HEK293 (cell line): ENCODE results near the gene RNF222.

Experiments used
- MZF1 ChIP-seq: fragments of 450-650 bp; formaldehyde crosslinking; IDR thresholded peaks from 2 replicates; pipeline ENCODE4 v1.5.1; 2017; ENCODE audit warnings: missing biosample characterization, missing genetic modification characterization, borderline replicate concordance
- TF ChIP-seq, protein P1 (sequence below): fragments of 450-650 bp; formaldehyde crosslinking; IDR thresholded peaks from 2 replicates; pipeline ENCODE4 v1.5.1; 2016; ENCODE audit warnings: missing biosample characterization, missing genetic modification characterization

DNA sequence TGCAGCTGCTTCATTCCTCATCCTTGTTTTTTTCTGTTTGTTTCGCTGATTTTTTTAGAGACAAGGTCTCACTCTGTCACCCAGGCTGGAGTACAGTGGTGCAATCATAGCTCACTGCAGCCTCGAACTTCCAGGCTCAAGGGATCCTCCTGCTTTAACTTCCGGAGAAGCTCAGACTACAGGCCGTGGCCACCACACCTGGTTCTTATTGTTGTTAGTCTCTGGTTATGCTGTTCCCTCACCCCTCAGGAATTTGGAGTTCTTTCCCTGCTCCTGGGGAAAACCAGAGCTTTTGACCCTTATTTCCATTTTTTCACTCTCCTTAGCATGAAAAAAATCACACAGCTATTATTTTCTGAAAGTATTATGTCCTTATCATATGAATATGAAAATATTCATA, 56.2 kb downstream of the RNF222 start:
- TF ChIP-seq, protein P1, sequence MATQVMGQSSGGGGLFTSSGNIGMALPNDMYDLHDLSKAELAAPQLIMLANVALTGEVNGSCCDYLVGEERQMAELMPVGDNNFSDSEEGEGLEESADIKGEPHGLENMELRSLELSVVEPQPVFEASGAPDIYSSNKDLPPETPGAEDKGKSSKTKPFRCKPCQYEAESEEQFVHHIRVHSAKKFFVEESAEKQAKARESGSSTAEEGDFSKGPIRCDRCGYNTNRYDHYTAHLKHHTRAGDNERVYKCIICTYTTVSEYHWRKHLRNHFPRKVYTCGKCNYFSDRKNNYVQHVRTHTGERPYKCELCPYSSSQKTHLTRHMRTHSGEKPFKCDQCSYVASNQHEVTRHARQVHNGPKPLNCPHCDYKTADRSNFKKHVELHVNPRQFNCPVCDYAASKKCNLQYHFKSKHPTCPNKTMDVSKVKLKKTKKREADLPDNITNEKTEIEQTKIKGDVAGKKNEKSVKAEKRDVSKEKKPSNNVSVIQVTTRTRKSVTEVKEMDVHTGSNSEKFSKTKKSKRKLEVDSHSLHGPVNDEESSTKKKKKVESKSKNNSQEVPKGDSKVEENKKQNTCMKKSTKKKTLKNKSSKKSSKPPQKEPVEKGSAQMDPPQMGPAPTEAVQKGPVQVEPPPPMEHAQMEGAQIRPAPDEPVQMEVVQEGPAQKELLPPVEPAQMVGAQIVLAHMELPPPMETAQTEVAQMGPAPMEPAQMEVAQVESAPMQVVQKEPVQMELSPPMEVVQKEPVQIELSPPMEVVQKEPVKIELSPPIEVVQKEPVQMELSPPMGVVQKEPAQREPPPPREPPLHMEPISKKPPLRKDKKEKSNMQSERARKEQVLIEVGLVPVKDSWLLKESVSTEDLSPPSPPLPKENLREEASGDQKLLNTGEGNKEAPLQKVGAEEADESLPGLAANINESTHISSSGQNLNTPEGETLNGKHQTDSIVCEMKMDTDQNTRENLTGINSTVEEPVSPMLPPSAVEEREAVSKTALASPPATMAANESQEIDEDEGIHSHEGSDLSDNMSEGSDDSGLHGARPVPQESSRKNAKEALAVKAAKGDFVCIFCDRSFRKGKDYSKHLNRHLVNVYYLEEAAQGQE (tag by site-specific recombination): no peak
- no peak for TF ChIP-seq MZF1 (tag by site-specific recombination)
